Thymus (tissue), 11 donors: ENCODE data around the gene MORN3. TPM values are rescaled to one million over a fixed set of nuclear protein-coding genes. Genes with fewer than 3 reads are reported as not detected.
"Not testable (repeated sequence)": the region's sequence is repeated elsewhere in the genome, so short reads cannot be mapped to it uniquely, and the experiment has no call there.

Experiments
- DNase-seq, 9 donors: peaks; one replicate each; pipeline ENCODE4 v3.0.0-alpha.2; 2013; ENCODE audit warnings: low spot score in 9 of 9, low read depth in 6 of 9, missing footprints in 1 of 9
- H3K27ac ChIP-seq, 2 donors: one replicate each; pipeline ENCODE4 v1.5.1; 2013; ENCODE audit warnings: control low read depth in 1 of 2, low read depth in 1 of 2, low read length in 1 of 2, mild to moderate bottlenecking in 1 of 2, moderate library complexity in 1 of 2
- H3K27me3 ChIP-seq, 2 donors: one replicate each; pipeline ENCODE4 v1.5.1; 2013; ENCODE audit warnings: low read length in 1 of 2; ENCODE audit not compliant: control insufficient read depth in 2 of 2, insufficient read depth in 1 of 2
- H3K36me3 ChIP-seq, 2 donors: one replicate each; pipeline ENCODE4 v1.5.1; 2013; ENCODE audit warnings: low read length in 1 of 2, mild to moderate bottlenecking in 1 of 2, moderate library complexity in 1 of 2; ENCODE audit not compliant: control insufficient read depth in 2 of 2, insufficient read depth in 2 of 2
- H3K4me1 ChIP-seq, 2 donors: one replicate each; pipeline ENCODE4 v1.5.1; 2013; ENCODE audit warnings: low read length in 2 of 2; ENCODE audit not compliant: control insufficient read depth in 2 of 2, insufficient read depth in 2 of 2
- H3K4me3 ChIP-seq, 2 donors: one replicate each; pipeline ENCODE4 v1.5.1; 2013; ENCODE audit warnings: low read length in 2 of 2, control low read depth in 1 of 2, mild to moderate bottlenecking in 1 of 2
- H3K9me3 ChIP-seq, 2 donors: one replicate each; pipeline ENCODE4 v1.5.1; 2013; ENCODE audit warnings: low read length in 1 of 2, mild to moderate bottlenecking in 1 of 2; ENCODE audit not compliant: control insufficient read depth in 2 of 2, insufficient read depth in 1 of 2
- WGBS: extraction: QIAGEN DNeasy Blood & Tissue Kit; methylation state at CpG from one replicate; pipeline ENCODE4 v1.1.7; 2013; 5-methylcytosine and 5-hydroxymethylcytosine counted together
- polyA plus RNA-seq: library from polyadenylated mRNA; stranded (reverse); fragments of 200-250 nt; gene quantifications from one replicate; pipeline ENCODE4 v1.2.3, GENCODE V29; 2013
- total RNA-seq: library from RNA; stranded (reverse); fragments of 120-200 nt; gene quantifications from one replicate; pipeline ENCODE4 v1.2.4, GENCODE V29; 2013
- donor health status: healthy.

MORN3 gene
- total and polyA plus RNA-seq, 2 donors, result 3.1 to 4.9 TPM

DNA sequence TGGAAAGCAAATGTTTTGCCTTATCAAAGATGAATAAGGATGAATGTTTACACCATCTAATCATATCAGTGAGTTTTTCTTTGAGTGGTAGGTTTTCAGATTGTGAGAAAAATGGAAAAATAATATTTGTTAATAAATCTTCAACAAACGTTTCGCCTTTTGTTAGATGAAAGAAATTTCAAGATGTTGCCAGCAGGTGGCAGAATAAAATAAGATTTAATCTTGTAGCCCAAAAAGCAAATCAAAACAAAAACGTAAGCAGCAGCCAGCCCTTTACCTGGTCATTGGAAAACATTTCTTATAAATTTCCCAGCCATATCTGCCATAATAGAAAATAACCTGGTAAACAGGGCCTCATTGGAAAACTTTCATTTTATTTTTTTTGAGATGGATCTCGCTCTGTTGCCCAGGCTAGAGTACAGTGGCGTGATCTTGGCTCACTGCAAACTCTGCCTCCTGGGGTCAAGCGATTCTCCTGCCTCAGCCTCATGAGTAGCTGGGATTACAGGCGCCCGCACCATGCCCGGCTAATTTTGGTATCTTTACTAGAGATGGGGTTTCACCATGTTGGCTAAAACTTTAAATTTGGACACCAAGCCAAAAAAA, 27.7 kb upstream of the MORN3 start:
- Histone ChIP-seq H3K4me1 (peaks cover 0 to 3% of the 10 kb centered on the region in 2 donors), H3K27ac (no peak overlapping the region), H3K4me3 (no peak overlapping the region), H3K9me3 (no peaks in the 10 kb centered on the region), H3K27me3 (no peaks in the 10 kb centered on the region), H3K36me3 (no peaks in the 10 kb centered on the region)
- 65% methylated on average over 9 of the region's 9 CpGs for WGBS
- DNase-seq, result peak in 5 of 9 donors; percentile 41 to 83 (median 60)

DNA sequence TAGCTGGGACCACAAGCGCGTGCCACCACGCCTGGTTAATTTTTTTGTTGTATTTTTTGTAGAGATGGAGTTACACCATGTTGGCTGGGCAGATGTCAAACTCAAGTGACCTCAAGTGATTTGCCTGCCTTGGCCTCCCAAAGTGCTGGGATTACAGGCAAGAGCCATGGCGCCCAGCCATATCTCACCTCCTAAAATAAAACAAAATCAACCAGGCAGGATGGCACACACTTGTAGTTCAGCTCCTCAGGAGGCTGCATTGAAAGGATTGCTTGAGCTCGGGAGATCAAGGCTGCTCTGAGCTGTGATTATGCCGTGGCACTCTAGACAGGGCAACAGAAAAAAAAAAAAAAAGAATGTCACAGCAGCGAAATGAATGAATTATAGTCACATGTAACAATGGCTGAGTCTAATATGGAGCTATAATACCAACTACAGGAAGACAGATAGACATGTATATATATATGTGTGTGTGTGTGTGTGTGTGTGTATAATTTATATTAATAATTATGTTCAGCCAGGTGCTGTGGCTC, 23.8 kb upstream of the MORN3 start:
- DNase-seq, result no peak
- no peaks in the 10 kb centered on the region for H3K36me3 ChIP-seq
- 95% methylated on average over 7 of the region's 7 CpGs for WGBS
- no peak overlapping the region for H3K27ac ChIP-seq
- H3K27me3 ChIP-seq, result no peaks in the 10 kb centered on the region
- no peaks in the 10 kb centered on the region for H3K9me3 ChIP-seq
- H3K4me1 ChIP-seq, result peaks cover 0 to 3% of the 10 kb centered on the region in 2 donors
- no peak overlapping the region for H3K4me3 ChIP-seq

DNA sequence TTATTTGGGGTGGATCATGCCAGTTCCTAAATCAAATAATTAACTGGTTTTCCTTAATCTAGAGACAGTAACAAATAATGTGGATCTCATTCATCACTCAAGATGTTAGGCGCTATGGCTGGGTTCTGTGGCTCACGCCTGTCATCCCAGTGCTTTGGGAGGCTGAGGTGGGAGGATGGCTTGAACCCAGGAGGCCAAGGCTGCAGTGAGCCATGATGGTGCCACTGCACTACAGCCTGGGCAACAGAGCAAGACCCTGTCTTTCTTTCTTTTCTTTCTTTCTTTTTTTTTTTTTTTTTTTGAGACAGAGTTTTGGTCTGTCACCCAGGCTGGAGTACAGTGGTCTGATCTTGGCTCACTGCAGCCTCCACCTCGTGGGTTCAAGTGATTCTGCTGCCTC, 23.3 kb upstream of the MORN3 start:
- not testable (repeated sequence) for H3K27ac ChIP-seq, DNase-seq, H3K36me3 ChIP-seq, H3K27me3 ChIP-seq, H3K4me3 ChIP-seq, H3K4me1 ChIP-seq, H3K9me3 ChIP-seq
- WGBS, result 92% methylated on average over 3 of the region's 3 CpGs

DNA sequence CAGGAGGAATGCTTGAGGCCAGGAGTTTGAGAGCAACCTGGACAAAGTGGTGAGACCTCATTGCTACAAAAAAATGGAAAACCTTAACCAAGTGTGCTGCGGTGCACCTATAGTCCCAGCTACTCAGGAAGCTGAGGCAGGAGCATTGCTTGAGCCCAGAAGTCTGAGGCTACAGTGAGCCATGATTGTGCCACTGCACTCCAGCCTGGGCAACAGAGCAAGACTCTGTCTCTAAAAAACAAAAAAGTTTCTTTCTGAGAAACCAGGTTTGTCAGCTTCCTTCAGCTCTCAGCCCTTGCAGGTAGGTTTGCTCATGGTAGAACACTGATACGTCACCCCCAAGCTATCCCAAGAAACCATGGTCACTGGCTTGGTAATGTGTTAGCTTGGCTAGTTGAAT, 20.0 kb upstream of the MORN3 start:
- peaks cover 0 to 3% of the 10 kb centered on the region in 2 donors for H3K9me3 ChIP-seq
- 97% methylated on average over 2 of the region's 2 CpGs for WGBS
- no peak overlapping the region for H3K27ac ChIP-seq
- H3K4me1 ChIP-seq, result peaks cover 0 to 13% of the 10 kb centered on the region in 2 donors
- no peak for DNase-seq
- H3K36me3 ChIP-seq, result no peaks in the 10 kb centered on the region
- no peak overlapping the region for H3K4me3 ChIP-seq
- H3K27me3 ChIP-seq, result no peaks in the 10 kb centered on the region

DNA sequence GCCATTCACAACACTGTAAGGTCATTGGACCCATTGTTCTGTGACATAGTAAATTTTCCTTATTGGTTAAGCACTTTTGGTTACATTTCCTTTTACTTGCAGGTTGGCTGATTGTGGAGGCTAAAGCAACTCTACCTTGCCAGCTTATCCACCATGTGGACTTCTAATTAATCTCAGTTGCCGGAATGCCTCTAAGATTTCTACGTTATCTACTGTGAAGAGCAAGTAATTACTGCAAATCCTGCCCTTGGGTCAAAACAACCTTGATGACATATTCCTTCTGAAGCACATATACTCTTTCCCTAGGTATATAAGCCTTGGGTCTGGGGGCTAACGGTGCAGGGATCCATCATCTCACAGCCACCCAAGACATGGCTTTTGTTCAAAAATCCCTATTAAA, 19.5 kb upstream of the MORN3 start:
- no peaks in the 10 kb centered on the region for H3K36me3 ChIP-seq
- peaks cover 0 to 3% of the 10 kb centered on the region in 2 donors for H3K9me3 ChIP-seq
- peaks cover 0 to 13% of the 10 kb centered on the region in 2 donors for H3K4me1 ChIP-seq
- WGBS, result 94% methylated on average over 3 of the region's 3 CpGs
- H3K27ac ChIP-seq, result no peak overlapping the region
- no peaks in the 10 kb centered on the region for H3K27me3 ChIP-seq
- H3K4me3 ChIP-seq, result no peak overlapping the region
- no peak for DNase-seq

DNA sequence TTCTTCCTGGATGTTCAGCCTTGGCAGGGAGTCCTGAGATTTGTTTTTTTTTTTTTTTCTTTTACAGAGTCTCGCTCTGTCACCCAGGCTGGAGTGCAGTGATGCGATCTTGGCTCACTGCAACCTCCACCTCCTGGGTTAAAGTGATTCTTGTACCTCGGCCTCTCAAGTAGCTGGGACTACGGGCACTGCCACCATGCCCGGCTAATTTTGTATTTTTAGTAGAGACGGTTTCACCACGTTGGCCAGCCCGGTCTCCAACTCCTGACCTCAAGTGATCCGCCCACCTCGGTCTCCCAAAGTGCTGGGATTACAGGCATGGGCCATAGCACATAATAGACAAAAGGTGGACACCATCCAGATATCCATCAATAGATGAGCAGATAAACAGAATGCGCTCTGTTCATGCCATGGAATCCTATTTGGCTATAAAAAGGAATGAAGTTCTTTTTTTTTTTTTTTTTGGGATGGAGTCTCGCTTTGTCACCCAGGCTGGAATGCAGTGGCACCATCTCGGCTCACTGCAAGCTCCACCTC, 10.3 kb upstream of the MORN3 start:
- not testable (repeated sequence) for H3K9me3 ChIP-seq, H3K27me3 ChIP-seq, H3K4me1 ChIP-seq, H3K36me3 ChIP-seq, H3K27ac ChIP-seq, H3K4me3 ChIP-seq, DNase-seq
- WGBS, result 95% methylated on average over 13 of the region's 13 CpGs

- Histone ChIP-seq H3K27ac (no peak overlapping the region), H3K36me3 (no peaks in the 10 kb centered on the region), H3K9me3 (no peaks in the 10 kb centered on the region), H3K27me3 (no peaks in the 10 kb centered on the region), H3K4me1 (peaks cover 0 to 7% of the 10 kb centered on the region in 2 donors), H3K4me3 (no peak overlapping the region)
- no peak for DNase-seq
- WGBS, result 85% methylated on average over 9 of the region's 9 CpGs
These were observed 9.4 kb upstream of the MORN3 start for GRCh38 chr12:121678716-121679300.

DNA sequence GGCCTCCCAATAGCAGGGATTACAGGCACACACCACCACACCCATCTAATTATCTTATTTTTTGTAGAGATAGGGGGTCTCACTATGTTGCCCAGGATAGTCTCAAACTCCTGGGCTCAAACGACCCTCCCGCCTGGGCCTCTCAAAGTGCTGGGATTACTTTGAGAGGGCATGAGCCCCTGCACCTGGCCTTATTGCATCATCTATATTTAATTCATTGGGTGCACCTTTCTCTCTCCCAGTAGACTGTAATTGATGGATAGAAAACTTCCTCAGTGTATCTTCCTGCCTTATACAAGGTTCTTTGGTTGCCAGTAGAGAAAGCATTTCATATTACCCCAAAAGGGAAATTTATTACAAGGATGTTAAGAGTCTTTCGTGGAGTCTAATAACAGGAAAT, 8.9 kb upstream of the MORN3 start:
- Histone ChIP-seq H3K4me1 (peaks cover 0 to 7% of the 10 kb centered on the region in 2 donors), H3K36me3 (no peaks in the 10 kb centered on the region), H3K9me3 (no peaks in the 10 kb centered on the region), H3K27me3 (no peaks in the 10 kb centered on the region), H3K27ac (no peak overlapping the region), H3K4me3 (no peak overlapping the region)
- no peak for DNase-seq
- 89% methylated on average over 3 of the region's 3 CpGs for WGBS

- Histone ChIP-seq H3K4me3 (no peak overlapping the region), H3K27me3 (no peaks in the 10 kb centered on the region), H3K27ac (no peak overlapping the region), H3K9me3 (peaks cover 0 to 9% of the 10 kb centered on the region in 2 donors), H3K36me3 (no peaks in the 10 kb centered on the region), H3K4me1 (peaks cover 11 to 23% of the 10 kb centered on the region in 2 donors)
- no peak for DNase-seq
- 98% methylated on average over 5 of the region's 5 CpGs for WGBS
These were observed 6.7 kb upstream of the MORN3 start for GRCh38 chr12:121676190-121676589.
